ENCODE measurements around the gene GSTO1.
"Not testable (repeated sequence)": the region's sequence is repeated elsewhere in the genome, so short reads cannot be mapped to it uniquely, and the experiment has no call there.

GSTO1 gene

GRCh38 chr10:104243512-104243911 lies 11.2 kb upstream of the GSTO1 start:
- DNase-seq = no peak
- Histone ChIP-seq H3K4me1 (no peaks in the 10 kb centered on the region), H3K27ac (no peak overlapping the region), H3K9me3 (no peaks in the 10 kb centered on the region), H3K27me3 (peaks cover 0 to 26% of the 10 kb centered on the region in 2 donors), H3K36me3 (no peaks in the 10 kb centered on the region), H3K4me3 (no peak overlapping the region)
- TF ChIP-seq, protein P1, sequence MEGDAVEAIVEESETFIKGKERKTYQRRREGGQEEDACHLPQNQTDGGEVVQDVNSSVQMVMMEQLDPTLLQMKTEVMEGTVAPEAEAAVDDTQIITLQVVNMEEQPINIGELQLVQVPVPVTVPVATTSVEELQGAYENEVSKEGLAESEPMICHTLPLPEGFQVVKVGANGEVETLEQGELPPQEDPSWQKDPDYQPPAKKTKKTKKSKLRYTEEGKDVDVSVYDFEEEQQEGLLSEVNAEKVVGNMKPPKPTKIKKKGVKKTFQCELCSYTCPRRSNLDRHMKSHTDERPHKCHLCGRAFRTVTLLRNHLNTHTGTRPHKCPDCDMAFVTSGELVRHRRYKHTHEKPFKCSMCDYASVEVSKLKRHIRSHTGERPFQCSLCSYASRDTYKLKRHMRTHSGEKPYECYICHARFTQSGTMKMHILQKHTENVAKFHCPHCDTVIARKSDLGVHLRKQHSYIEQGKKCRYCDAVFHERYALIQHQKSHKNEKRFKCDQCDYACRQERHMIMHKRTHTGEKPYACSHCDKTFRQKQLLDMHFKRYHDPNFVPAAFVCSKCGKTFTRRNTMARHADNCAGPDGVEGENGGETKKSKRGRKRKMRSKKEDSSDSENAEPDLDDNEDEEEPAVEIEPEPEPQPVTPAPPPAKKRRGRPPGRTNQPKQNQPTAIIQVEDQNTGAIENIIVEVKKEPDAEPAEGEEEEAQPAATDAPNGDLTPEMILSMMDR (IDR thresholded peaks at IDR 0.05) = no peak
- intact Hi-C loops (cut with DNase I; ENCODE audit: low total_unique reads) = no loop called here

GRCh38 chr10:104245066-104245632 lies 9.5 kb upstream of the GSTO1 start:
- no peak overlapping the region for H3K27ac ChIP-seq
- H3K9me3 ChIP-seq = no peaks in the 10 kb centered on the region
- no peaks in the 10 kb centered on the region for H3K36me3 ChIP-seq
- TF ChIP-seq, protein P1 (IDR thresholded peaks at IDR 0.05) = no peak
- H3K4me3 ChIP-seq = no peak overlapping the region
- DNase-seq = no peak
- intact Hi-C loops (cut with DNase I; ENCODE audit: low total_unique reads) = no loop called here
- H3K27me3 ChIP-seq = peaks cover 0 to 20% of the 10 kb centered on the region in 2 donors
- H3K4me1 ChIP-seq = no peaks in the 10 kb centered on the region

DNA sequence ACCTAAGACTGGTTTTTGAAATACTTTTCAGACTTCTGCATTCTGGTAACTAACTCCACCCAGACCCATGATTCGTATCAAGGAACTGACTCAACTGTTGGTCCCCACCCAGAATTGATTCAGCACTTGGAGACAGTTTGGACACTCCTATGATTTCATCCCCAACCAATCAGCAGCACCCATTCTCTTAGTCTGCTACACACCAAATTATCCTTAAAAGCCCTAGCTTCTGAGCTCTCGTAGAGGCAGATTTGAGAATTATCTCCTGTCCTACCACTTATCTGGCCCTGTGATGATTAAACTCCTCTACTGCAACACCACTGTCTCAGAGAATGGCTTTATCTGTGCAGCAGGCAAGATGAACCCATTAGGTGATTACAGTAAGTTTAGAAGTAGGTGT lies 7.7 kb upstream of the GSTO1 start:
- Histone ChIP-seq H3K36me3 (no peaks in the 10 kb centered on the region), H3K27me3 (peaks cover 0 to 20% of the 10 kb centered on the region in 2 donors), H3K27ac (no peak overlapping the region), H3K9me3 (no peaks in the 10 kb centered on the region), H3K4me3 (no peak overlapping the region), H3K4me1 (no peaks in the 10 kb centered on the region)
- intact Hi-C loops (cut with DNase I; ENCODE audit: low total_unique reads) = no loop called here
- TF ChIP-seq, protein P1 (IDR thresholded peaks at IDR 0.05) = no peak
- no peak for DNase-seq

DNA sequence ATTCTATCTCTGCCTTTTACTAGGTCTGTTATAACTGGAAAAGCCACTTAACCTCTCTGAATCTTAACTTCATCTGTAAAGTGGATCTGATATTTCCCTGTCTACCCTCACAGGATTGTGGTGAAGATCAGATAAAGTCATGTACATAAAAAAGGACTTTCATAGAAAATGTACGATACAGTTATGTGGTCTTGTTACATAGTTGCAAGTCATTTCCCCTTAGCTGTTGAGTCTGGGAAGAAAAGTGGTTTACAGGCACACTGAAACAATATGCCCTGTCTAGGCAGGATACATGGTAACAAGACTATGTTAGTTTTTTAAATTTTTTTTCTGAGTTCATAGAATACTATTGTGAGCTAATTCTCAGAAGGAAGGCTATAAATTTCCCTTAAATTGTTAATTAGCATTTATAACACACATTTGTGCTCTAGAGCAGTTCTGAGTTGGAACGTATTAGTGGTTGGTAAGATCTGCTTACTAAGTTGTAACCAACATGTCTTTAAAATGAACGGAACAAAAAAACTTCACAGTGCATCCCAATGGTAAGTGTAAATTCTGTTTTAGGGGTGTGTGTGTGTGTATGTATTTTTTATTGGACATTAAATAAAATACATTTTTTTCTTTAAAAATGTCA lies 7.1 kb upstream of the GSTO1 start:
- TF ChIP-seq, protein P1 (IDR thresholded peaks at IDR 0.05) = no peak
- Histone ChIP-seq H3K27ac (no peak overlapping the region), H3K36me3 (no peaks in the 10 kb centered on the region), H3K4me3 (no peak overlapping the region), H3K9me3 (no peaks in the 10 kb centered on the region), H3K4me1 (no peaks in the 10 kb centered on the region), H3K27me3 (peaks cover 0 to 19% of the 10 kb centered on the region in 2 donors)
- no peak for DNase-seq
- intact Hi-C loops (cut with DNase I; ENCODE audit: low total_unique reads) = no loop called here

DNA sequence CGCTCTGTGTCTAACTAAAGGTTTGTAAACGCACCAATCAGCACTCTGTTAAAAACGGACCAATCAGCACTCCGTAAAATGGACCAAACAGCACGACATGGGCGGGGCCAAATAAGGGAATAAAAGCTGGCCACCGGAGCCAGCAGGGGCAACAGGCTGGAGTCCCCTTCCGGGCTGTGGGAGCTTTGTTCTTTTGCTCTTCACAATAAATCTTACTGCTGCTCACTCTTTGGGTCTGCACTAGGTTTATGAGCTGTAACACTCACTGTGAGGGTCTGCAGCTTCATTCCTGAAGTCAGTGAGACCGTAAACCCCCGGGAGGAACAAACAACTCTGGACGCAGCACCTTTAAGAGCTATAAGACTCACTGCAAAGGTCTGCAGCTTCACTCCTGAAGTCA lies 5.8 kb upstream of the GSTO1 start:
- DNase-seq; intact Hi-C loops (cut with DNase I; ENCODE audit: low total_unique reads); H3K4me3 ChIP-seq; H3K4me1 ChIP-seq; H3K27ac ChIP-seq; H3K36me3 ChIP-seq; H3K9me3 ChIP-seq: not testable (repeated sequence)
- peaks cover 0 to 11% of the 10 kb centered on the region in 2 donors for H3K27me3 ChIP-seq

GRCh38 chr10:104250371-104250770 lies 4.3 kb upstream of the GSTO1 start:
- H3K4me3 ChIP-seq = no peak overlapping the region
- intact Hi-C loops (cut with DNase I; ENCODE audit: low total_unique reads) = no loop called here
- H3K27ac ChIP-seq = no peak overlapping the region
- peaks cover 0 to 4% (median 0%) of the 10 kb centered on the region in 4 donors for H3K4me1 ChIP-seq
- TF ChIP-seq, protein P1 (IDR thresholded peaks at IDR 0.05) = no peak
- H3K27me3 ChIP-seq = no peaks in the 10 kb centered on the region
- H3K36me3 ChIP-seq = no peaks in the 10 kb centered on the region
- no peak for DNase-seq
- H3K9me3 ChIP-seq = no peaks in the 10 kb centered on the region
